GM04503 (cell line): ENCODE data around the gene MCAT.

Experiments
- DNase-seq: peaks from one replicate; pipeline ENCODE4 v3.0.0-alpha.2; 2012; ENCODE audit warnings: low read depth

Gene MCAT

GRCh38 chr22:43142880-43143562 lies at the start of gene MCAT:
MCAT (minus strand) TSS chr22:43143398; CDS start chr22:43143348, 50 bp downstream.
- DNase-seq, result no peak

- DNase-seq, result no peak
Measured at GRCh38 chr22:43191831-43192230, 48.6 kb upstream of the MCAT start.

- DNase-seq, result no peak
Measured at GRCh38 chr22:43188829-43189545, 45.8 kb upstream of the MCAT start.

- peak; percentile 46 for DNase-seq
Measured at GRCh38 chr22:43187171-43188099, 44.2 kb upstream of the MCAT start.

GRCh38 chr22:43186272-43187170 lies 43.3 kb upstream of the MCAT start, which contains the start of gene TTLL12:
TTLL12 (minus strand) TSS chr22:43187134; CDS start chr22:43187069, 65 bp downstream.
- no peak for DNase-seq

GRCh38 chr22:43185860-43186261 lies 42.7 kb upstream of the MCAT start:
- no peak for DNase-seq

GRCh38 chr22:43183496-43184277 lies 40.5 kb upstream of the MCAT start:
- DNase-seq, result no peak

GRCh38 chr22:43182726-43183125 lies 39.5 kb upstream of the MCAT start:
- DNase-seq, result no peak

- no peak for DNase-seq
Measured at GRCh38 chr22:43182118-43182517, 38.9 kb upstream of the MCAT start.

- no peak for DNase-seq
Measured at GRCh38 chr22:43181321-43182076, 38.3 kb upstream of the MCAT start.

GRCh38 chr22:43180670-43181069 lies 37.5 kb upstream of the MCAT start:
- DNase-seq, result no peak

- no peak for DNase-seq
Measured at GRCh38 chr22:43179911-43180195, 36.7 kb upstream of the MCAT start.

- DNase-seq, result no peak
Measured at GRCh38 chr22:43179146-43179910, 36.1 kb upstream of the MCAT start.

- no peak for DNase-seq
Measured at GRCh38 chr22:43177479-43177878, 34.3 kb upstream of the MCAT start.

- no peak for DNase-seq
Measured at GRCh38 chr22:43176090-43176489, 32.9 kb upstream of the MCAT start.

- DNase-seq, result no peak
Measured at GRCh38 chr22:43174941-43175531, 31.8 kb upstream of the MCAT start.

- DNase-seq, result no peak
Measured at GRCh38 chr22:43173976-43174720, 30.9 kb upstream of the MCAT start.

GRCh38 chr22:43173566-43173965 lies 30.4 kb upstream of the MCAT start:
- no peak for DNase-seq
